ENCODE results near the gene FPR2. TPM values are rescaled to one million over a fixed set of nuclear protein-coding genes. Genes with fewer than 3 reads are reported as not detected.

FPR2 gene
- total RNA-seq, 1 experiment from 2014 or later = not detected

DNA sequence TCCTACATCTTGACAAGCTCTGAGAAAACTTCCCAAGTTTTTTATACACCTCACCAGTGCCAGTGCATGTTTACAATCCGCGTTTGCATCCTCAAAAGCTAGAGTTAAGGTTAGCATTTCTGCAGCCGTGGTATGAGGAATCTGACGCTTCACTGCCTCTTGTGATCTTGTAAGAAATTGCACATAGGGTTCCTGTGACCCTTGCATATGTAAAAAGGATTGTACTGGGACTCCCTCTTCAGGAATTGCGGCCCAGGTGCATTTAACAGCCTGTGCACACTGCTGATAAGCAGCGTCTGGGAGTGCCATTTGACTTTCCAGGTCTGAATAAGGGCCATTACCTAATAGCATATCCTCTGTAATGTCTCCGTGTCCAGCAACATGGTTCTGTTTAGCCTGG, 49.2 kb downstream of the FPR2 start:
- in situ Hi-C loops (cut with HindIII; ENCODE audit: low pct_unique_long_range_greater_than_20kb, low sequenced_read_pairs) = no loop called here
- DNase-seq (ENCODE audit: low read depth, low spot score) = peak; percentile 16

- no peak for DNase-seq (ENCODE audit: low read depth, low spot score)
- in situ Hi-C loops (cut with HindIII; ENCODE audit: low pct_unique_long_range_greater_than_20kb, low sequenced_read_pairs) = no loop called here
These were observed 50.4 kb downstream of the FPR2 start for GRCh38 chr19:51811344-51811743.

DNA sequence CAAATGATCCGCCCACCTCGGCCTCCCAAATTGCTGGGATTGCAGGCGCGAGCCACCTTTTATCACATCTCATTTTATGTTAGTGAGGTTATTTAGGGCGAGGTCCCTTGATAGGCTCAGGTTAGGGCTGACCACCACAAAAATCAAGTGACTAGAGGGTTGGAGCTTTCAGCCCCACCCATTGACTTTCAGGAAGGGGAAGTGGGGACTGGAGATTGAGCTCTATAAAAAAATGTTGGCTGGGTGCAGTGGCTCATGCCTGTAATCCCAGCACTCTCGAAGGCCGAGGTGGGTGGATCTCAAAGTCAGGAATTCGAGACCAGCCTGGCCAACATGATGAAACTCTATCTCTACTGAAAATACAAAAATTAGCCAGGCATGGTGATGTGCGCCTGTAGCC, 54.1 kb downstream of the FPR2 start:
- in situ Hi-C loops (cut with HindIII; ENCODE audit: low pct_unique_long_range_greater_than_20kb, low sequenced_read_pairs) = no loop called here
- no peak for DNase-seq (ENCODE audit: low read depth, low spot score)

DNA sequence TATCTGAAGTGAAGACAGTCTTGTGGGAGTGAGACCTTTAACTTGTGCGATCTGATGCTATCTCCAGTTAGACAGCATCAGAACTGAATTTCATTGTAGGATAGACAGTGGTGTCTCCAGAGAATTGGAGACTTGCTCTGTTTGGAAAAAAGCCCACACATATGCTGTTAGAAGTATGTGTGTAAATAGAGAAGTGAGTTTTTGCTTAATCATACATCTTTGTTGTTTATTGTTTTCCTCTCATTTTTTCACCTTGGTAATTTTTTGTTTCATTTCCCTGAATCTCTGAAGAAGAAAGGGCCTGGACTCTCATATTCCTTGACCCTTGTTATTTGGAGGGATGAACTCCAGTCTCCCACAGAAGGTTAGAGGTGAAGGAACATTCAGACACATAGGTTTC, 55.7 kb downstream of the FPR2 start:
- DNase-seq (ENCODE audit: low read depth, low spot score) = no peak
- in situ Hi-C loops (cut with HindIII; ENCODE audit: low pct_unique_long_range_greater_than_20kb, low sequenced_read_pairs) = no loop called here

- DNase-seq (ENCODE audit: low read depth, low spot score) = no peak
- in situ Hi-C loops (cut with HindIII; ENCODE audit: low pct_unique_long_range_greater_than_20kb, low sequenced_read_pairs) = no loop called here
These were observed 59.0 kb downstream of the FPR2 start for GRCh38 chr19:51820011-51820410.

Other genes with a start within 250 kb of the FPR2 start
- not detected in 2 replicates for gene SIGLEC6, start 229.5 kb upstream of the FPR2 start, total RNA-seq (2014; rRNA removed; shearing (Covaris generic))
- 3.0 and 4.7 TPM in 2 replicates for gene ZNF175, start 189.9 kb upstream of the FPR2 start, total RNA-seq (2014; rRNA removed; shearing (Covaris generic))
- not detected in 2 replicates for gene SIGLEC5, start 130.8 kb upstream of the FPR2 start, total RNA-seq (2014; rRNA removed; shearing (Covaris generic))
- not detected in 2 replicates for gene SIGLEC14, start 114.4 kb upstream of the FPR2 start, total RNA-seq (2014; rRNA removed; shearing (Covaris generic))
- 2.0 and 3.5 TPM in 2 replicates for gene SPACA6, start 67.8 kb upstream of the FPR2 start, total RNA-seq (2014; rRNA removed; shearing (Covaris generic))
- not detected in 2 replicates for gene HAS1, start 37.2 kb upstream of the FPR2 start, total RNA-seq (2014; rRNA removed; shearing (Covaris generic))
- gene FPR1, start 9.3 kb upstream of the FPR2 start, total RNA-seq (2014; rRNA removed; shearing (Covaris generic)) = not detected in 2 replicates
- gene FPR3, start 34.0 kb downstream of the FPR2 start, total RNA-seq (2014; rRNA removed; shearing (Covaris generic)) = not detected in 2 replicates
- gene ZNF577, start 126.8 kb downstream of the FPR2 start, total RNA-seq (2014; rRNA removed; shearing (Covaris generic)) = 5.7 and 6.2 TPM in 2 replicates
- 7.9 and 8.0 TPM in 2 replicates for gene ZNF649, start 143.8 kb downstream of the FPR2 start, total RNA-seq (2014; rRNA removed; shearing (Covaris generic))
- gene ZNF613, start 166.3 kb downstream of the FPR2 start, total RNA-seq (2014; rRNA removed; shearing (Covaris generic)) = 7.3 and 8.1 TPM in 2 replicates
- gene ZNF350, start 225.7 kb downstream of the FPR2 start, total RNA-seq (2014; rRNA removed; shearing (Covaris generic)) = 6.1 and 9.1 TPM in 2 replicates
- gene ZNF615, start 247.0 kb downstream of the FPR2 start, total RNA-seq (2014; rRNA removed; shearing (Covaris generic)) = 6.6 and 7.7 TPM in 2 replicates

Measured in SK-MEL-5 (cell line).